Uterus (tissue), 2 donors: ENCODE results near the gene MMP17.

ENCODE experiments used
- CTCF ChIP-seq, 4 experiments: fragments of 200-600 bp in 2 of 4; fragments of 450-650 bp in 2 of 4; sonication (generic) in 2 of 4; IDR thresholded peaks; one replicate each; pipeline ENCODE4 v1.5.1; 2016 to 2019; ENCODE audit warnings: antibody characterized with exemption in 4 of 4, mild to moderate bottlenecking in 2 of 4, moderate library complexity in 1 of 4
- POLR2A ChIP-seq, 2 donors: fragments of 450-650 bp; IDR thresholded peaks; one replicate each; pipeline ENCODE4 v1.6.1; 2016; ENCODE audit warnings: antibody characterized with exemption in 2 of 2, mild to moderate bottlenecking in 1 of 2, moderate library complexity in 1 of 2

- TF ChIP-seq CTCF (IDR thresholded peaks at IDR 0.05) (no peak), POLR2A (IDR thresholded peaks at IDR 0.05) (no peak)
Measured at GRCh38 chr12:131829356-131829747, 1.2 kb downstream of the MMP17 start.
